Chondrocyte (in vitro differentiated cells): ENCODE data around the gene PIM3. TPM values are rescaled to one million over a fixed set of nuclear protein-coding genes. Genes with fewer than 3 reads are reported as not detected.
A peak's percentile ranks its signal among the peaks of the same experiment; 100 is the strongest.

Experiments
- DNase-seq: peaks from one replicate; pipeline ENCODE4 v3.0.0; 2021; ENCODE audit warnings: mixed read lengths, low spot score
- H3K27ac Mint-ChIP-seq: one replicate; pipeline ENCODE4 v1.8.0; 2021; ENCODE audit warnings: mild to moderate bottlenecking, moderate library complexity, mixed read lengths; ENCODE audit not compliant: unreplicated experiment
- H3K27me3 Mint-ChIP-seq: 2 replicates; pipeline ENCODE4 v1.8.0; 2021; ENCODE audit warnings: low read depth, mixed read lengths
- H3K36me3 Mint-ChIP-seq: 2 replicates; pipeline ENCODE4 v1.8.0; 2021; ENCODE audit warnings: low read depth, mixed read lengths
- H3K4me1 Mint-ChIP-seq: 2 replicates; pipeline ENCODE4 v1.8.0; 2021; ENCODE audit warnings: low read depth, mild to moderate bottlenecking, mixed read lengths
- H3K4me3 Mint-ChIP-seq: one replicate; pipeline ENCODE4 v1.8.0; 2021; ENCODE audit warnings: mild to moderate bottlenecking, moderate library complexity, mixed read lengths; ENCODE audit not compliant: unreplicated experiment
- H3K9me3 Mint-ChIP-seq: 2 replicates; pipeline ENCODE4 v1.8.0; 2021; ENCODE audit warnings: low read depth, mixed read lengths
- total RNA-seq: library from RNA; stranded (reverse); gene quantifications from 3 replicates; pipeline ENCODE4 v1.2.1, GENCODE V29; 2021
- TF ChIP-seq, protein P1 (sequence below): fragments of 200-600 bp; sonication (generic); IDR thresholded peaks from 2 replicates; pipeline ENCODE4 v1.5.0; 2021; ENCODE audit warnings: antibody characterized with exemption, mild to moderate bottlenecking, moderate library complexity

The PIM3 gene
- total RNA-seq, 1 donor from 2014 or later: 18.2 TPM

DNA sequence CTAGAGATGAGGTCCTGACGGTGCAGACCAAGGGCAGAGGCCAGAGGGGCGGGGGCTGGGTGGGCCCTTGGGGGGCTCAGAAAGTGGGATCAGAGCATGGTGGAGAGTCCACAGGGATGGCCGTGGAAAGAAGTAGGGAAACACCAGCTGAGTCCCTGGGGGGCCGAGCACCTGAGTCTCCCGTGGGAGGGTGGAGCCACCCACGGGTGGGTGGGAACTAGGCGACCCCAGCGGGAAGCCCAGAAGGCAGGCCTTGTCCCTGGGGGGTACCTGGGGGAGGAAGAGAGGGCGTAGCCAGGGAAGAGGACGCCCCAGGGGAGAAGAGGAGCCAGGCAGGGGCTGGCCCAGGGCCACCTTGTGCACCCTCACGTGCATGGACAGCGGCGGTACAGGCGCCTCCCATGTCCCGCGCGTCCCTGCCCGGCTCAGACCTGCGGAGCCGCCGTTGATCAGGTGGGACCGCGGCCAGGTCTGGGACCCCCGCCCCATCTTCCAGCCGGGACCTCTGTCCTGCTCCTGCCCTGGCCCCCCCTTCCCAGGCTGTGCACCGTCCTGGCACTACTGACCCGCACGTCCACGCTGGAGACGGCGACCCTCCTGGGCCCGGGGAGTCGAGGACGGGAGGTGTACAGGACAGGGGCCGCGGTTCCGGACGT lies 31.9 kb upstream of the PIM3 start:
- TF ChIP-seq, protein P1, sequence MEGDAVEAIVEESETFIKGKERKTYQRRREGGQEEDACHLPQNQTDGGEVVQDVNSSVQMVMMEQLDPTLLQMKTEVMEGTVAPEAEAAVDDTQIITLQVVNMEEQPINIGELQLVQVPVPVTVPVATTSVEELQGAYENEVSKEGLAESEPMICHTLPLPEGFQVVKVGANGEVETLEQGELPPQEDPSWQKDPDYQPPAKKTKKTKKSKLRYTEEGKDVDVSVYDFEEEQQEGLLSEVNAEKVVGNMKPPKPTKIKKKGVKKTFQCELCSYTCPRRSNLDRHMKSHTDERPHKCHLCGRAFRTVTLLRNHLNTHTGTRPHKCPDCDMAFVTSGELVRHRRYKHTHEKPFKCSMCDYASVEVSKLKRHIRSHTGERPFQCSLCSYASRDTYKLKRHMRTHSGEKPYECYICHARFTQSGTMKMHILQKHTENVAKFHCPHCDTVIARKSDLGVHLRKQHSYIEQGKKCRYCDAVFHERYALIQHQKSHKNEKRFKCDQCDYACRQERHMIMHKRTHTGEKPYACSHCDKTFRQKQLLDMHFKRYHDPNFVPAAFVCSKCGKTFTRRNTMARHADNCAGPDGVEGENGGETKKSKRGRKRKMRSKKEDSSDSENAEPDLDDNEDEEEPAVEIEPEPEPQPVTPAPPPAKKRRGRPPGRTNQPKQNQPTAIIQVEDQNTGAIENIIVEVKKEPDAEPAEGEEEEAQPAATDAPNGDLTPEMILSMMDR: no peak
- Mint-ChIP-seq H3K4me3 (no peak overlapping the region), H3K36me3 (peaks cover 7% of the 10 kb centered on the region), H3K4me1 (peaks cover 12% of the 10 kb centered on the region), H3K9me3 (no peaks in the 10 kb centered on the region), H3K27ac (no peak overlapping the region), H3K27me3 (no peaks in the 10 kb centered on the region)
- DNase-seq: no peak

DNA sequence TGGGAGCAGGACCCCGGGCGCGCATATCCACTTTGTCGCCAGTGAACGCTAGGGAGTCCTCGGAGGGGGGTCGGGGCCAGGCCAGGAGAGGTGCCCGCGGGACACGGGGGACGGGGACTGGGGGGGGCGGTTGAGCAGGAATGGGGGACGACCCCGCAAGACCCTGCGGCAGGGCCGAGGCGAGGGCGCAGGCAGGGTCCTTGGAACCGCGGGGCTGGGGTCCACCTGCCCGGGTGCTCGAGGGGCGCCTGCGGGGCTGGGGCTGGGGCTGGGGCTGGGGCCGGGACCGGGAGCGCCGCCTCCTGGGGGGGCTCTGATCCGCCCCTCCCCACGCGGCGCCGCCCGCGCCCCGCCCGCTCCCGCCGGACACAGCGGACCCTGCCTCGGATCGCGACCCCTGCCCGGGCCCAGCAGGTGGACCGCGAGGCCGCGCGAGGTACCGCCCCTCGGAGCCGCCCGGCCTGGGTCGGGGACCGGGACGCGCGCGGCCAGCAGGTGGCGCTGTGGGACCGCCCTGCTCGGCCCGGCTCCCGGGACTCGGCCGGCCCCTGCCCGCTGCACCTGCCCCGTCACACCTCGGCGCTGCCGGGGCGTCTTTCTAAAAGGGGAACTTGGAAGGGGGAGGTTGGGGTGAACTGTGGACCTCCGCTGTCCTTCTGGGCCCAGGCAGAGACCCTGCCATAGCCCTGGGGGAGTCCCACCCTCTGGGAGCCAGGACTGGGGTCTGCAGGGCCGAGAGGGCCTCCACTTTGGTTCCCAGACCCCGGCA lies 31.2 kb upstream of the PIM3 start:
- H3K27me3 Mint-ChIP-seq: no peaks in the 10 kb centered on the region
- peaks cover 12% of the 10 kb centered on the region for H3K4me1 Mint-ChIP-seq
- TF ChIP-seq, protein P1: peak; percentile 89
- peaks cover 7% of the 10 kb centered on the region for H3K36me3 Mint-ChIP-seq
- DNase-seq: no peak
- no peaks in the 10 kb centered on the region for H3K9me3 Mint-ChIP-seq
- H3K4me3 Mint-ChIP-seq: no peak overlapping the region
- no peak overlapping the region for H3K27ac Mint-ChIP-seq

DNA sequence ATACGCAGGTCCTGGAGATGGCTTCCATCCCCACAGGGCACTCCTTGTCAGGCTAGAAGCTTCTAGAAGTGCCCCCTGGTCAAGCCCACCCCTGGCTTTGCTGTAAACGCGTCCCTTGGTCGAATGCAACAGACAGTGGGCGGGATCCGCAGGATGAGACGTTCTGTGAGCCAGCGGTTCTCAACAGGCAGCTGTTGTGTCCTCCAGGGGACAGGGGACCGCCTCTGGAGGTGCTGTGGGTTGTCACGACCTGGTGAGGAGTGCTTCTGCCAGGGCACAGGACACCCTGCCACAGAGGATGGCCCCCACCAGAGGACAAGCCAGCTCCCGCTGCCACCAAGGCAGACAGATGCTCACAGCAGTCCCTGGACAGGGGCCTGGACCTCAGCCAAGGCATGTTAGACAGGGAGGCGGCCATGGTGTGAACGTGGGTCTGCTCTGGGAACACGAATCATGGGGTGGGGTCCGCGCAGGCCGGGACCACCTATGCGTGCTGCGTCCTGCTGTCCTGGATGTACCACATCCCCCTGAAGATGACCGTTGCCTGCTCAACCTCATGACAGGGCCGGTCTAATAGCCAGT lies 30.5 kb upstream of the PIM3 start:
- DNase-seq: no peak
- Mint-ChIP-seq H3K27me3 (no peaks in the 10 kb centered on the region), H3K9me3 (no peaks in the 10 kb centered on the region), H3K4me1 (peaks cover 12% of the 10 kb centered on the region), H3K36me3 (peaks cover 7% of the 10 kb centered on the region), H3K27ac (no peak overlapping the region), H3K4me3 (no peak overlapping the region)
- TF ChIP-seq, protein P1: no peak

DNA sequence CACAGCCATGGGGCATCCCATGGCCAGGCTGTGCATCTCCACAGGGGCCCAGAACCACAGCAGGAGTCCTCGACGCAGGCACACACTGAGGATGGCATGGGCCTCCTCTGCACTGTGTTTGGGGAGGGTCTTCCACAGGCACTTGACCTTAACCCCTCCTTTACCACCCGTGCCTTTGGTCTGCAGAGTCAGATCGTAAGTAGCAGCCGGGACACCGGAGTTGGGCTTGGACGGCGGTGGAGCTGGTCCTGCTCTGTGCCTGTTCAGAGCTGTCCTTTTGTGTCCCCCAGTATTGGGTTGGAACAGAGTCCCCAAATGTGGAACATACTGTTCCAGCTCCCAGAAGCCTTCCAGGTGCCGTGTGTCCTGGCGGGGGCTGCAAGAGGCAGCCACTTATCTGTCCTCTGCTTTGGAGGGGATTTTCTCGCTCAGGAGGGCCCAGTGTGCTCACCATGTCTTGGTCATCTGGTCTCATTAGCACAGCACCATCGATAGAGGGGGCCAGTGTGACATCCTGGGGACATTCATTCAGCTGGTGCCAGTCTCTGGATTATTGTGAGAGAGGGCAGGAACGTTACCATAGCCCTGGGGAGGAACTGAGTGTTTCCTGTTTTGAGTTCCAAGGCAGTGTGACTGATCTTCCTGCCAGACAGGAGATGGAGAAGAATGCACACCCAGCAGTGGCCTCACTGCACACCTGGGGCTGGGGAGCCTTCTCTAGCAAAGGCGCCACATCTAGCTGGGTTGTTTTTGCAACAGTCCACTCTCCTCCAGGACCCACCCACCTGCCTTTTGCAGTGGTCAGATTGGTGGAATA lies 29.8 kb upstream of the PIM3 start:
- H3K36me3 Mint-ChIP-seq: peaks cover 2% of the 10 kb centered on the region
- no peak overlapping the region for H3K27ac Mint-ChIP-seq
- no peaks in the 10 kb centered on the region for H3K9me3 Mint-ChIP-seq
- peaks cover 12% of the 10 kb centered on the region for H3K4me1 Mint-ChIP-seq
- H3K27me3 Mint-ChIP-seq: no peaks in the 10 kb centered on the region
- TF ChIP-seq, protein P1: peak; percentile 78
- no peak overlapping the region for H3K4me3 Mint-ChIP-seq
- no peak for DNase-seq
